HG03460 (cell line): ENCODE data around the gene COL25A1.
"Not testable (repeated sequence)": the region's sequence is repeated elsewhere in the genome, so short reads cannot be mapped to it uniquely, and the experiment has no call there.

Source experiments
- ATAC-seq: cut with Tn5 transposase; IDR thresholded peaks from one replicate; pipeline ENCODE4 v1.9.1; 2021; ENCODE audit not compliant: unreplicated experiment

Gene COL25A1

DNA sequence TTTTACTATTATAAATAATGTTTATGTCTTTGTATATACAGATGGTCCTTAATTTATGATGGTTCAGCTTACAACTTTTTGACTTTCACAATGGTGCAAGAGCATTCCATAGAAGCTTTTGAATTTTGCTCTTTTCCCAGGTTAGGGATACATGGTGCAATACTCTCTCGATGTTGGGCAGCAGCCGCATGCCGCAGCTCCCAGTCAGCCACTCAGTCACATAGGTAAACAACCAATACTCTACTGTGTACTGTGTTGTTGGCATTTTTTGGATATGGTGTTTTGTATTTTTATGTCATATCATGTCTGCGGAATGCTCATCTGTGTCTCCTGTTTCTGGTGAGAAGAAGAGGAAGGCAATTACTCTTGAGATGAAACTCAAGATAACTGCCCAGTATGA lies 281.6 kb downstream of the COL25A1 start:
- ATAC-seq = no peak

DNA sequence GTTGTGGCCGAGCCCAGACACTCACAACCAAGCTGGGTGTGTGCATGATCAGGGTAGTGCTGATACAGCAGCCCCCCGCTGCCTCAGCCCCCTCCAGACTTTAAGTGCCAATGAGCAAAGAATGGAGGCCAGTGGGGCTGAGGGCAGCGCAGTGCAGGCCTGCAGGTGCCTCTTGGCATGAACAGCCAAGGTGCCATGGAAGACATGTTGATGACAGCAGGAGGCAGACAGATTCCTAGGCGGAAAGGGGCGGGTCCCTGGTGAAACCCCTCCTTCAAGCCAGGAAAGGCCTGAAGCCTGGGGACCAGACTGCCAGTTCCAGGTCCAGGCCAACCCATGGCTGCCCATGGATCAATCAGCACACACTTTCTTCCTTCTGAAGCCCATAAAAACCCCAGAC lies 286.3 kb downstream of the COL25A1 start:
- no peak for ATAC-seq

DNA sequence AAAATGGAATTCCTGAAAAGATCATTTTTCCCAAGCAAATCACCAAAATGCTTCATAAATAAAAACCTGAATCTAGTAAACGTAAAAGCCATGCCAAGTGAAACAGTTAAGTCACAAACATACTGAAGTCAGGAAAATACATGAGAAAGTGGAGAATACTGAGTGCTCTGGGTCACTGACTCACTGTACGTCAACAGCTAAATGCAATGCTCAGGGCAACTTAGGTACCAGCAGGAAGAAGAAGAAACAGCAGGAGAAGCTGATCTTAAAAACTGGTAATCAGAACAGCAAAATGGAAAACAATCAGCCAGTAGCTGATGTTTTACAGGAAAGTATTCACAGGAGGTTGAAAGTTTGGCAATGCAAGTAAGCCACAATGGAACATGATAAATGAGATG lies 287.0 kb downstream of the COL25A1 start:
- no peak for ATAC-seq

DNA sequence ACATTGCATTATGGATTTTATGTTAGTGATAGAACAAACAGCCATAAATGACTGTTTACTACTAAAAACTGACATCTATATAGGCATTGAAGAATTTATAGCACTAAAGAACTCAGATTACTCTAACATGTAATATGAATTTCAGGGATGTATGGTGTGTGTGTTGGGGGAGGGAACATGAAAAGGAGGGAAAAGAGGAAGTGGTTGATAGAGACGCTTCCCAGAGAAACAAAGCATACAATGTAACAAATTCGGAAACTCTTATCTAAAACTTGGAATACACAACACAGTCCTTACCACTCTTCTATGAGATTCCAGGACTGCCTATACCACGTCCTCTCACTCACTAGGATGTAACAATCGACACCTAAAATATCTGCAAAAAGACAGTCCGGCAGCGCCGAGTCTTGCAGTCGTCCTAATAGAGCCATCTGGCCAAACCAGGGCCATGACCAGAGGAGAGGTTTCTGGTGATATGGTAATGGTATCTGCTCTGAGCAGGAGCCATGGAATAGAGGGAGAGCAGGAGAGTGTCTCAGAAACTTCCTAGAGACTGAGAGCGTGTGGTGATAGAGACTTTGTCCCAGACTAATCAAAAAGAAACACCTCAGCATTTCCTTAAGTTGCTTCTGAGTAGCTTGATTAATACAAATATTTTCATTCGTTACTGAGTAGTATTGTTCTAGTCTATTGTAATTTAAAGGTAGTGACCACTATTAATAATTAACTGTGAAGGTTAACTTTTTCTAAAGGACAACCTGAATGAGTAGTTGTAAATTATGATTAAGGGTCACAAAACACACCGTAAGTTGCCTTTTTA lies 287.7 kb downstream of the COL25A1 start:
- no peak for ATAC-seq

DNA sequence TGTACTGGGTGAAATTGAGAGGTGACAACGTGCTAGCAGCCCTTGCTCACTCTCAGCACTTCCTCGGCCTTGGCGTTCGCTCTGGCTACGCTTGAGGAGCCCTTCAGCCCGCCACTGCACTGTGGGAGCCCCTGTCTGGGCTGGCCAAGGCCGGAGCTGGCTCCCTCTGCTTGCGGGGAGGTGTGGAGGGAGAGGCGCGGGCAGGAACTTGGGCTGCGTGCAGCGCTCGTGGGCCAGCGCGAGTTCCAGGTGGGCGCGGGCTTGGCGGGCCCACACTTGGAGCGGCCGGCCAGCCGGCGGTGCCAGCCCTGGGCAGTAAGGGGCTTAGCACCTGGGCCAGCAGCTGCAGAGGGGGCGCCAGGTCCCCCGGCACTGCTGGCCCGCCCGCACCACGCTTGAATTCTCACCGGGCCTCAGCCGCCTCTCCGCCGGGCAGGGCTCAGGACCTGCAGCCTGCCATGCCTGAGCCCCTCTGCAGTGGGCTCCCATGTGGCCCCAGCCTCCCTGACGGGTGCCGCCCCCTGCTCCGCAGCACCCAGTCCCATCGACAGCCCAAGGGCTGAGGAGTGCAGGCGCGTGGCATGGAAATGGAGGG lies 290.1 kb downstream of the COL25A1 start:
- ATAC-seq = no peak

DNA sequence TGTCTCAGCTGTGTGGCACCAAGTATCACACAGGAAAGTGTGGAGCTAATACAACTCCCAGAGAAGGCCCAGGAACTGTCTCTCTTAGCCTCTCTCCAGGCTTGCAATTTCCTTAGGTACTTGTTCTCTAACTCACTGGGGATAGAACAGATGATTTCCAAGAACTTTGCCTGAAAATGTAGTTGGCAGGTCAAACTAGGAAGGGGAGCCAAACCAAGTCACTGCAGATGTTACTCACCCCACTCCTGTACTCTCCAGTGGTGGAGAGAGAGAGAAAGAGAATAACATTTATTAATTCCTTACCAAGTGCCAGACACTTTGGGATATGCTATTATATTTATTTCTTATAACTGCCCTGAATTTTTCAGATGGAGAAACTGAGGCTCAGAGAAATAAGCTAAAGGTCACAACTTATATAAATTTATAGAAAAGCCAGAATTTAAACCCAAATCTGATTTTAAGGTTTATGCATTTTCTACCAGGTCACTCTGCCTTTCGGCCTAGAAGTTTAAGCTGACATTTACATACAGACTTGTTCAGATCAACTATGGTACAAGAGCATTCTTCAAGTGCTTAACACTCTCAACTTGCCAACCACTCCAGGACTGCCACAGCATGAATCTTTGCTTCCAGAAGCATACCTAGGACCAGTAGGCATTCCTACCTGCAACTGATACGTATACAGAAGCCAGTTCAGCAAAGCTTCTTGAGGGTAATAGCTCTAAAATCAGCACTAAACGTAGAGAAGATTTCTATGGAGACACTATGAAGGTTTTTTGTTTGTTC lies 291.0 kb downstream of the COL25A1 start:
- no peak for ATAC-seq

DNA sequence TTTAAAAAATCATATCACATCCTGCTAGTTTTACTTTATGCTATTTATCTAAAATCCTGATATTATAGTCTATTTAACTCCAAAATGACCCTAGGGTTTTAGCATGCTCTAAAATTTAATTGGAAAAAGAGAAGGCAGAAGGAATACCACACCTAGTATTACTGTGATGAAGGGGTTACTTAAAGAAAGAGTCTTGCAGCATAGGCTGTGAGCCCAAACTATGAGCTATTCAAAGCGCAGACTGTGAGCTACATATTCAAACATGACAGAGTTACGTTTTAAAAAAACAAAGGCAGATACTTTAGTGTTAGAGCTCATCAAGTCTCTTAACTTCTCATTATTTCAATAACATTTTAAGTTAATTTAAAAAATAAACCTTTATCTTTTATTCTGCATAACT lies 291.9 kb downstream of the COL25A1 start:
- no peak for ATAC-seq

DNA sequence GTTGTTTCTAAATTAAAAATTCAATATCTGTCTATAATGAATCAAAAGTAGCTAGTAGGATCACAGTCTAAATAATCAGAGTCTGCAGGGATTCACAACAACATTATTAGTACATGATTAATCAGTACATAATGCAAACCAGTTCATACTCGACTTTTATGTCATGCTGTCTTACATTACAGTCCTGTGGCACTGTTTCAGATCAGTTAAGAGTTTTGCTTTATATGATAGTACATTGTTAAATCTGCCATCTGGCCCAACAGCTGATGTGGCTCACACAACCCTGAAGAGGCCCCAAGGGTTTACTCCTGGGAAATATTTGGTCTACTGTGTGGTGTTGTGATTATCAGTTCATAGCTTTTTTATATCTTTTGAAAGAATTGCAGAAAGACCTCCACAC lies 292.5 kb downstream of the COL25A1 start:
- ATAC-seq = no peak

DNA sequence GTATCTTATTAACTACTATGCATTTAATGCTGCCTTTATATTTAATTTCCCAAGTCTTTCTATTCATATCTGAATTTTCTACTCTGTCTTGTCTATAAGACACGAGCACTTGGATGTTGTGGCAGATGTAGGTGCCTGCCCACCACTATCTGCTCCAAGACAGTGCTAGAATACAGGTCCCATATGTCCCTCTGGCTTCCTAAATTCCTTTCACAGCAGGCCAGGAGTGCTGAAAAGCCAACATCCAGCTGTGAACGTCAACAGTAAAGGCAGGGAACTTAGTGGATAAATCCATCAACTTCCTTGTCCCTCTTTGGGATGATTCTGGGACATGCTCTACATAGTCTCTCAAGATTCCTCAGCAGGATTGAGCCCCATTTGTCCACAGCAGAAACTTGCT lies 294.5 kb downstream of the COL25A1 start:
- ATAC-seq = no peak

DNA sequence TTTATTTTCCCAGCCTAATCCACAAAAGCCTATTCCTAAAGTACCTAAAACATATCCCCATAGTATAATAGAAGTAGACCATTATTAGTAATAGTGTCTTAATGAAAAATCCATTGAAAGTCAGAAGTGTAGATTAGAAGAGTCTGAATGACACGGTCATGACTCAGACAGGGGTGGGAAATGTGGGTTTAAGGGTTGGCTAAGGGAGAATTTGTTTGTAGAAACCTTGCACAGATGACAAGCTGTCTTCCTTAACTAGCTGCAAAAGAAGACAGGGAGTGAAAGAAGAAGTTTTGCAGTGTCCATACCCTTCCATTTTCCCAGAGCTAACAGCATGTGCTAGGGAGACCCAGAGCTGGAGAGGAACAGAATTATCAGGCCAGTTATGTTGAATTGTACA lies 296.9 kb downstream of the COL25A1 start:
- ATAC-seq = no peak

DNA sequence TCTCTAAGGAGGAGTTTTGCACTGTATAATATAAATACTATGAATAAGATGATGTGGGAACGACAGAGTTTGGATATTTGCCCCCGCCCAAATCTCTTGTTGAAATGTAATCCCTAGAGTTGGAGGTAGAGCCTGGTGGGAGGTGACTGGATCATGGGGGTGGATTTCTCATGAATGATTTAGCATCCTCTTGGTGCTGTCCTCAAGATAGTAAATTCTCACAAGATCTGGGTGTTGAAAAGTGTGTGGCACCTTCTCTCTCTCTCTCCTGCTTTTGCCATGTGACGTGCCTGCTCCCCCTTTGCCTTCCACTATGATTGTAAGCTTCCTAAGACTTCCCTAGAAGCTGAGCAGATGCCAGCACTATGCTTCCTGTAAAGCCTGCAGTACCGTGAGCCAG lies 298.0 kb downstream of the COL25A1 start:
- no peak for ATAC-seq

DNA sequence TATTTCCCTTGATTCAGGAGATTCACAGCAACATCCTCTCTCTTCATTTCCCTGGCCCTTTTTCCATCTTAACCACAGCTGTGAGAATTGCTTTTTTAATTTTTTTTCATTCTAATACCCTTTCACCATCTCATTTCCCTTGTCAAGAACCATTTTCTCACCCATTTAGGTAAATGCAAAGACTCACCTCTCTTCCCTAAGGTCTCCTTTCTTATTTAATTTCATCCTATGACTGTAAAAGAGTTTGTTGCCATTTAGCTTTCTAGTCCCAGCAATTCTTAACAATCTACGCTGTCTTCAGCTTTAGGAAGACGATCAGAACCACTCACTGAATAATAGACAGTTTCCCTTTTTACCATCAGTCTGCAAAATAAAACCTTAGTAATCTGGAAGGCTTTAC lies 298.5 kb downstream of the COL25A1 start:
- no peak for ATAC-seq

DNA sequence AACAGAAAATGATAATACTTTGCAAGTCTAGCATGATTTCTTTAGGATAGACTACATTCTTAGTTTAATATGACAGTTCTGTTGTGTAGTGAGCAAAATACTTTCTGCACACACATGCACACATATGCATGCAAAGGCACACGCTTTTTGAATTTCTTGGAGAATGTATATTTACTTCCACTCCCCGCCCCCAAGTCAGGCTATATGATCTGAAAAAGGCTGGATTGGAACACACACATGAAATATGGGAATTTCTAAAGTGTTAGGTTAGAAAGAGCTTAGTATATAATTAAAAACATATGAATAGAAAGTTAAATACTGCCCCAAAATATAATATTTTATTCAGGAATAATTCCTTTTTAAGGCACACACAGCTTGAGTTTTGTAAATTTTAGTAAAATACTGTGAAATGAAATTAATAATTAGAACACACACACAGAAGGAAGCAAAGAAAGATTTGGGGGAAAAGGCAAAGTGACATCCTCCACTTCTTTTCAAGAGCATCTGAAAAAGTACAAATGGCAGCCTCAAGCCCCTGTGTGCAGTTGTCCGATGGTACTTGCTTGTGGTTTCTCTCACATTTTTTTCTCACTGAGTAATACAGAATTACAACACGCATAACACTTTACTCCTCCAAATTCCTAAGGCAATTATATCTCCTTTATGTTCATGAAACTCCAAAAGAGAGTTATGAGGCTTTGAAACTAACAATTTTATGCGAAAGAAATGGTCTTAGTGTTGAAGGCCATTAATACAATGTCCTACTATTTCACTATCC lies 310.7 kb downstream of the COL25A1 start:
- ATAC-seq = no peak

DNA sequence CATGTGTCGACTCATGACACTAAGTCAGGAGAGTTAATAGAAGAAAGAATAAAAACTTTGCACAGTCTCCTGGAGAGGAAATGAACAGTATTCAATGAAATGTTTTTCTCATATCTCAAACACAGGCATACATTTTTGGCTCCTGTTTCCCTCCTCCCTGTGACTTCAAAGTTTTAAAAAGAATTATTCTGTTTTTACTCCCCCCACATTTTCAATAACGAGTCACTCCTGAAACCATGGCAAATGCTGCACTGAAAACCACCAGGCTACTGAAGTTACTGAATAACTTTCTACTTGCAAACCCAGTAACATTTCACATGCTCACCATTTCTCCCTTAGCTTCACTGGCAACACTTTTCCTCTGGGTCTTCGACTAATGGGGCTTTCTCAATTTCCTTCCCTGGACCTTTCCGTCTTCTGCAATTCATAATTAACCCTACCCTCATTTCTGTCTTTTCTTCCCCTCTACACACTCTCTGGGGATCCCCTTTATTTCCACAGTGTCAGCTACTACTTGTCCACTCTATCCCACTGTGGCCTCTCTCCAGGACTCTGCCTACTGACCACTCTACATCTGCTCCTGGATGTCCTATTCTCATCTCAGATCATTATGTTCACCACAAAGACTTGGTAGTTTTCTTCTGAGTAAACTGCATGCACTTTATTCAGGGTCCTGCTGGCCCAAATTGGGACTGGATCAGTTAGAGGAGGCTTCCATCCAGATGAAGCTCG lies 313.8 kb downstream of the COL25A1 start:
- ATAC-seq = peak; percentile 84

DNA sequence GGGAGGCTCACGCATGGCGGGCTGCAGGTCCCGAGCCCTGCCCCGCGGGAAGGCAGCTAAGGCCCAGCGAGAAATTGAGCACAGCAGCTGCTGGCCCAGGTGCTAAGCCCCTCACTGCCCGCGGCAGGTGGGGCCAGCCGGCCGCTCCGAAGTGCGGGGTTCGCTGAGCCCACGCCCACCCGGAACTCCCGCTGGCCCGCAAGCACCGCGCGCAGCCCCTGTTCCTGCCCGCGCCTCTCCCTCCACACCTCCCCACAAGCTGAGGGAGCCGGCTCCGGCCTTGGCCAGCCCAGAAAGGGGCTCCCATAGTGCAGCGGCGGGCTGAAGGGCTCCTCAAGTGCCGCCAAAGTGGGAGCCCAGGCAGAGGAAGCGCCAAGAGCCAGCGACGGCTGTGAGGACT lies 318.0 kb downstream of the COL25A1 start:
- not testable (repeated sequence) for ATAC-seq

DNA sequence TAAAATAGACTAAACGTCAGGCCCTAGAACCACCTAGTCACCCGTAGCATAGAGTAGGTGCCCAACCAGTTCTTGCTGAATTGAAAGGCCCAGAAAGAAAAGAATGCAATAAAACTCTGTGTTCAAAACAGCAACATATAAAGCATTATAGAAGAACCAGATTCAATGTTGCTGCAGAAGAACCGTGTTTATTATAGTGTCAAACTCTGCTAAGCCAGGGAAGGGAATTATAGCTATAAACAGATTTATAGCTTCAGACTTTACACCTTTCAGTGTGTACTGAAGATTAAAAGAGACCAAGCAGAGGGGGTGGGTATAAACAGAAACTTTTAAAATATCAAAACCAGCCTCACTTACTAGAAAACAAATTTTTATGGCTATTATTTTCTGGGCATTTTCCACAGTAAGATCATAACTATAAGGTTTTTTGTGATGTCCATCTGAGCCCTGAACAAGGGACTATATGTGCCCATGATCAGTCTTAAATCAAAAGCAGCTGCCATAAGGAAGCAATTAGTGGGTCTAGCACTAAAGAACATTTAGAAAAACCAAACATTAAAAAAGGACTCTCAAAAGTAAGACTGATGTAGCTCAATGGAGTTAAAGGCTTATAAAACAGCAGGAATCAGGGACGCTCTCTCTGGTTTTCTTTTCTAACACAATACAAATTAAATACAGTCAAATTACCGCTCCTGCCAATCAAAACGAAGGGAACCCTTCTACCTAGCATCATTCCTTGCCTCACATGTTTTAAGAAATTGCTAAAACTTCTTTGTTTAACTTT lies 319.9 kb downstream of the COL25A1 start:
- ATAC-seq = no peak

DNA sequence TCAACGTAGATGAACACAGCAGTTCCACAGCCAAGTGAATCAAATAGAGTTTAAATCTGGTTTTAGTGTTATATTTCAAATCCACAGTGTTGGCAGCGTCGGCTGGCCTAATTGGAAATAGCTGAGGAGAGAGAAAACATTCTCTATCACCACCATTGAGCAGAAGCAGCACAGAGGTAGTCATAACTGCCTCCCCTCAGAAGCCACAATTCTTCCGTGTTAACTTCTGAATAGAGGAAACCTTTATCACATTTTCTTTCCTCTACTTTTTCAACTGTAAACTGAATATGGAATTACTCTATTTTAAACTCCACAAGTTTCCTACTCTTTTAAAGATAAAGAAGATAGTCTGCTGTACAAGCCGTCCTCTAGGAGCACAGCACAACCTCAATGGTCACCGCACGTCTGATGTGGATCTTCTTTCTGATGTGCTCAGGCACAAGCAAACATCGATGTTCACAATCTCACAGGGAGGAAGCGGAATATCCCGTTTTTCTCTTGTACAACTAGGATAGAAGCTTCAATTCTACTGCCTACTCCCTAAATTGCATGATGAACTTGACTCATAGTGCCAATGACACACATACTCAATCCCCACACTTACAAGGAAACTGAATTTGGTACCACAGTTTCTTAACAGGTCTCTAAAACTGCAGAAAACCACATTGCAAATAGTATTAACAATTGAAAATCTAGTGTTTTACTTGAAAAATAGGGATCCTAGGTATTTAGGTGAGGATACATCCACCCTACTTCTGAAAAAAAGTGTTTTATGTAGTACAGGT lies 321.8 kb downstream of the COL25A1 start:
- no peak for ATAC-seq

DNA sequence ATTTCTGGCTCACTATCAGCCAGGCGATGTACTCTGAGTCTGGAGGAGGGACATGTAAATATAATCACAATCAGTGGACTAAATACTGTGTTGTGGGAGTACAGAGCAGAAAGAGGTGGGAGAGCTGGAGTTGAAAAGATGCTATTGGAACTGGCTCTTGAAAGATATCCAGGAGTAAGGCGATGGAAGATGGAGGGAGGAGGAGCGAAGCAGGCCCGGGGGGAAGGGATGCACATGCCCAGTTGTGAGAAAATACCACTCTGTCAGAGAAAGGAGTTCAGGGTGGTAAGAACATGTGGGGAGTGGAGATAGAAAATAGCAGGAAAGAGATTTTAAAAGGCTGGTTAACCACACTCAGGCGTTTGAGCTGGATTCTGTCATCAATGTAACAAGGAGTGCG lies 322.7 kb downstream of the COL25A1 start:
- no peak for ATAC-seq

DNA sequence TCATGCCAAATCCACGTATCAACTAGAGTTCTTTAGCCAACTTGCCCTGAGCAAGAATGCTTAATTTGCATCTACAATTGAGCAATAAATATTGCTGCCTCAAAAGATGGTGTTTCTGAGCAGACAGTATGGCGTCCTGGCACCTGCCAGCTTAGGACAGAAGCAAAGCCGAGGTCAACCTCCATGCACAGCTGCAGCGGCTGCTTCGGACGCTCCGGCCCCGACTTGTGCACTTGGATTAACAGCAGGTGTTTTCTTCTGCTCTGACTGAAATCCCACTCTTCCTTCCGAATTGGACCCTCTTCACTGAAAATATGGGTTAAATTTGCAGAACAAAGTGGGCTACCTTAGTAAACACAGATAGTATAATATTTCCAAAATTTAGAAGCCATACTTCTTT lies 324.4 kb downstream of the COL25A1 start:
- ATAC-seq = no peak
